NCI-H345 treated with DMSO at 0.1 percent for 48 hours (cell line): ENCODE results near the gene BRF1.
A peak's percentile ranks its signal among the peaks of the same experiment; 100 is the strongest.

Experiments
- DNase-seq: peaks from one replicate; lab custom pipeline; 2025; ENCODE audit not compliant: unreplicated experiment; lab: John Stamatoyannopoulos, UW

Gene BRF1

DNA sequence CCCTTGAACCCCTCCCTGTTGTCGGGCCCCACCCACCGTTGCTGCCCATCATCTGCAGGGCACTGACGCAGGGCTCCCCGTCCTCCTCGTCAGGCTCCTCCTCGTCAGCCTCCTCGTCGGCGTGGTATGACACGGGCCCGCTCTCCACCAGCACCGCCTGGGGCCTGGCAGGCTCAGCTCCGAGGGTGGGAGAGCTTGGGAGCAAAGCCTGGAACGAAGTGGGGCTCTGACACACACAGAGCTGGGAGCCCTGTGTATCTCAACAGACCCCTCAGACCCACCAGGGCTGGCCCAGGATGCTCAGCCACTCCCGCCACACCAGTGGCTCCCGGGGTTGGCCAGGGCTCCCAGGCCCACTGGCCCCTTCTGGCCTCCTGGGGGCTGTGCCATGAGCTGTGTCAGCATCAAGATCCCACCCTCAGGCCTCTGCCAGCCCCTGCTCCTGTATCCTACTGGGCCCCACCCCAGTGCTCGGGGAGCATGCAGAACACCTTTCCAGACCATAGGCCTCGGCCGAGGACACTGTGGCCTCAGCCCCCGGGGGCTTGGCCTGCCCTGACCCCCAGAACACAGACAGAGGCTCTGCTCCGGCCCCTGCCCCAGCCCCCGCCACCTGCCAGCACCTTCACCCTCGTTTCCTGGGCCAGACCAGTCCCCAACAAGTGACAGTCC is 89.6 kb downstream of the BRF1 start:
- DNase-seq, result no peak

DNA sequence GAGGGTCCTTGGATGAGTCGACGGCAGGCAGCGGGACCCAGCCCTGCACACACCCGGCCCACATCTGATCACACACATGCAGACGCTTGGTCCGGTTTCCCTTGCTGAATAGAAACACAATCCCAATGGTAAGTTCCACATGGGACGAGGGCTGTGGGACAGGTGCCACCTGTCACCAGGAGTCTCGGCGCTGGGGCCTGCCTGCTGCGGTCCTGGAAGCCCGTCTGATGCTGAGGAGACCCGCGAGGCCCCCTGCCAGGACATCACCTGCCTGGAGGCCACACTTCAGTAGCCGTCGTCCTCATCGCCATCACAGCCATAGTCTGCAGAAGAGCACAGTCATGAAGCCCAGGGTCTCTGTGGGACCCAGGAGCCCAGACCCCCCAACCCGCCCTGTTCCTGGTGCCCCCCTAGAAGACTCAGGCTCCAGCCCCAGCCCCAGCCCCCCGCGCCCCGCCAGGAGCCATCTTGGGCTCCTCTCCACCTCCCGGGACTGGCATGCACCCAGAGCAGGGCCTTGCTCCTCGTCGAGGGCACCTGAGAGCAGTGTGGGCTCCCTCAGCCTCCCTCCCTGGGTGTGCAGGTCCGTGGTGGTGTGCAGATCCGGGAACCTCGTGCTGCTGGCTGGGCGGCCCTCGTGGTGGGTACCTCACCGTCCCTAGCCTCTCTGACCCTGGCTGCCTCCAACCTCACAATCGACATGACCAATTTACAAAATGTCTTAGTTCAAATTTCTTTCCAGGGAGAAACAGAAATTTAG is 90.4 kb downstream of the BRF1 start:
- DNase-seq, result no peak

DNA sequence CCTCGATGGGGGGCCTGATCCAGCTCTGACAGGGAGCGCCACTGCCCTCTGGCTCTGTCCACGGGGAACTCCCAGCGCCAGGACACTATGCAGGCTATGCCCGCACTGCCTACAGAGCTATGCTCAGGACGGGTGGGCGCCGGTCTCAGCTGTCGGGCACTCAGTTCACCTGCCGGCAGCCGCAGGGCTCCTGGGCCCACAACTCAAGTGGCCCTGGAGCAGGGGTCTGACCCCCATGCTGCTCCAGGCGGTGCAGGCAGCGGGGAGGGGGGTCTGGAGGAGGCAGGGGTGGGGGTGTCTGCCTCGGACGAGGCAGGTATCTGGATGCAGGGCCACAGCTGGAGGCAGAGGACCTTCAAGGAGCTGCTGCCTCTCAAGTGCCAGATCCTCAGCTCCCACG is 91.2 kb downstream of the BRF1 start:
- no peak for DNase-seq

DNA sequence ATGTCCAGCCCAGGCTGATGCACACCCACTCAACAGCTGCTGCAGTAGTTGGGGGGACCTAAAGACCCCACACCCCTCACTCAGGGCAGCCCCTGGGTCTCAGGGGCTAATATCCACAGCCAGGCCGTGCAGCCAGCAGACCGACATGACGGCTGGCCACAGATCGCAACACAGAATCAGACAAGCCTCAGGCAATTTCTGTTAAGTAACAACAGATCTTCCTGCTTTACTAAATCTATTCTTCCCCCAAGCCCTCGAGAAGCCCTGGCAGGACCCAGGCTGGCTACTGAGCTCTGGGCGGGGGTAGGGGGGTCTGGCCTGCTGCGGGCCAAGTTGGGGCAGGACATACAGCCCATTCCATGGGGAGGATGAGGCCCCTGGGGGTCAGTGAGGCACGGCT is 91.7 kb downstream of the BRF1 start:
- DNase-seq, result no peak

DNA sequence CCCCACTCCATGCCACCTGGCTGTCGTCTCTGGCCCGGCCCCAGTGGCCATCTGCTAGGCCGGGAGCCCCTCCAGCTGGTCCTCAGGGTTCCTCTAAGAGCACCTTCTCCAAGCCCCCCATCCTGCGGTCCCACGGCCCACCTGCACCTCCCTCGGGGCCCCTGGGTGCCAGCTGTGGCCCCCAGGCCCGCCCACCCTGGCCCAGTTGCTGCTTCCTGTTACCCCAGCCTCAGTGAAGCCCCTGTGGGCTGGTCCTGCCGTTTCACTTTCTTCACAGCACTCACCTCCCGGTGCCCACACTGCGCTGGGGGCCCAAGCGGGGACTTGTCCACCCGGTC is 92.1 kb downstream of the BRF1 start:
- DNase-seq, result no peak

DNA sequence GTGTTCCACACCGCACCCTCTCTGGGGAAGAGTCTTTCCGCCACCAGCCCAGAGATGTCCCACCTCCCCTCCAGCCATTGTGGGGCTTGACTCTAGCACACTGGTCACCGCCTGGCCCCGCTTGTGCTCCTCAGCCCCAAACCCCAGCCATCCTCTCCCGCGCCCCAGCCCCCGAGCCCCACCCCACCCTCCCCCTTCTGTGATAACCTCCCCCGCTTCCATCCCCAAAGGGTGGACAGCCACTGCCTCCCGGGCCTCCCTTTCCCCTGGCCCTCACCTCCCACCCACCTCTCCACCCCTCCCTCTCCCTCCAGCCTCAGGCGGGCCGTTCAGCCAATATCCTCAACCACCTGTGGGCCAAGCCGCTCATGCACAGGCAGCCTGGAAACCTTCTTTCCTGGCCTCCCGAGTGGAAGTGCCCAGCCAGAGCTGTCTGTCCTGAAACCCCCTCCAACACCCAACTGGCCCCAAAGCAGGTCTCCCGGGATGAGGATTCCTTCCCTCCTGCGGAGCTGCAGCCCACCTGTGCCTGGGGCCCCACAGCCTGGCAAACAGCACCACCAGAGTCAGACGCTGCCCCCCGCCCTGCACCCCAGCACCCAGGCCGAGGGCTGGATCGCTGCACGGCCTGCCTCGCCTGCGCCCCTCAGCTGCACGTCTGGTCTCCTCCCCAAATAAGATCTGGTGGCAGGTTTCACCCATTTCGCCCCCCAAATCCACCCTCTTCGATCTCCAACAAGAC is 92.6 kb downstream of the BRF1 start:
- DNase-seq, result no peak

DNA sequence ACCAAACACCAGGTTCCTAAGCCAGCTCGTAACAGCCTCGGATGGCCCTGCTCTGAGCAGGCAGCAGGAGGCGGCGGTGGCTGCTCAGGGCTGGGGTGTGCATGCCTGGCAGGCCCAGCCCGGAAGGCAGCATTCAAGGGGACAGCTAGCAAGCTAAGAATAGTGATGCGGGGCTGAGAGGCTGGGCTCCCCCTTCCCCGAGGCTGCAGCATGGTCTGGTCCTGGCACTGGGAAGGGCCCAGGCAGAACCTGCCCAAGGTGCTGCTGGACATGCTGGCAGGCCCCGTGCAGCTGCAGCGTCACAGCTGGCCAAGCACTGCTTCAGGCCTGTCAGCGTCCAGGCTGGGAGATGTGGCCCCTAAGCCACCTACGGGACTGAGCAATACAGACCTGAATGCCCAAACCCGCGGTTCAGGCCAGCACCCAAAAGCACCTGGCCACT is 93.3 kb downstream of the BRF1 start:
- no peak for DNase-seq

DNA sequence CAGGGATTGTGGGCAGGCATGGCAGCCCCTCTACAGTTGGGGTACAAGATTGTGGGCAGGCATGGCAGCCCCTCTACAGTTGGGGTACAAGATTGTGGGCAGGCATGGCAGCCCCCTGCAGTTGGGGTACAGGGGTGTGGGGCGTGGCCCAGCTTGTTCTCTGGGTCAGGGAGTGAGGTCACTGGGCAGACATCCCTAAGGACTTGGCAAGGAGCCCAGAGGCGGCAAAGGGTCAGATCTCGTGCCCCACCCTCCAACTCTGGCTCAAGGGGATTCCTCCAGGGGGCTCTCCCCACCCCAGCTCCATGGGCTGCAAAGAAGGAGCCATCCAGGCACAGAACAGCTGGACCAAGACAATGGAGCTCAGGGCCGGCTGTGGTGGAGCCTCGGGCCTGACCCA is 93.9 kb downstream of the BRF1 start:
- DNase-seq, result no peak

DNA sequence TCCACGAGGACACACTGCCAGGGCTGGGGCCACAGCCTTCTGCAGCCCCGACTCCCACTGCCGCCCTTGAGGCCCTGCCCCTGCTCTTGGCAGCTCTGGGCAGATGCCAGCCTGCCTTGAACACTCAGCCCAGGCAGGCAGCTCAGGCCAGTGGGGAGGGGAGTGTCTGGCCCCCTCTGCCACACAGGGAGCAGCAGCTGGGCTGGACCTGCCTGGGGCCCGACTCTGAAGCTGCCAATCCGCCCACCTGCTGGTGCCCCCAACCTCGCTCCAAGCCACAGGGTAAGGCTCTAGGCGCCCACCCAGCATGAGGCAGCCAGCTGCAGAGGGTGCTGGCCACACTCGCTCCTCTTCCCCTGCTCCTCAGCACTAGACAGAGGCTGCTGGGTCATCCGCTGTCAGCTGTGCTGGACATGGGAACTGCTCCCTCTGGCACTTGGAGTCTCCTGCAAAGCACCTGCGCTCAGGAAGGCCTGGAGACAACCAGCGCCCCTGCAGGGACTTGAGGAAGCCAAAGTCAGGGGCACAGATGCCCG is 95.1 kb downstream of the BRF1 start:
- DNase-seq, result no peak

DNA sequence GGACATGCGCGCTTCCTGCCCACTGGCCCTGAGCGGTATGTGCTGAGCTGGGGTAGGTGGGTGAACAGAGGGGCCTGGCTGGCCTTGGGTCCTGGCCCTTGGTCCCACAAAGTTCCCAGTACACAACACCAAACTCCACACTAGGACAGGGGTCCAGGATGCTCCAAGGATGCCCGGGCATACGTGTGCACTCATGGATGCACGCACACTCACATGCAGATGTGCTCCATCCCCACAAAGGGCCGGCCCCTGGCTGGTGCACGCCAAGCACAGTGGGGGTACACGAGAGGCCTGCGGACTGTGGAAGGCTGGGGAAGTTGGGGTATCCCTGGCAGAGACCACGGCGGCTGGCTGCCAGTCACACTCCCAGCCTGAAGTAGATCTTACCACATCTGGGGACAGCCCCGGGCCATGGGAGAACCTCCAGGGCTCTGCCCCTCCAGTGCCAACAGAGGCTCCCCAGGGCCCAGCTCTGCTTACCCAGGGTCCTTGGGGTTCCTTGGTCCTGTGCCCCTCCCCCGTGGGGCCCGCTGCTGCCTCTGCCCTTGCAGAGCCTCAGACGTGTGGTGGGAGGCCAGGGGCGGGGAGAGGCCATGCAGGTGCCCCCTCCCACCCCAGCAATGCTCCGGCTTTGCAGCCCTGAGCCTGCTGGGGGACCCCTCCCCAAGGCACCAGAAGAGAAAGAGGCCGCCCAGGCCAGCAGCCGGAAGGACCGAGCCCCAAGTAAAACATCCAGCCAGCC is 95.7 kb downstream of the BRF1 start:
- DNase-seq, result no peak

DNA sequence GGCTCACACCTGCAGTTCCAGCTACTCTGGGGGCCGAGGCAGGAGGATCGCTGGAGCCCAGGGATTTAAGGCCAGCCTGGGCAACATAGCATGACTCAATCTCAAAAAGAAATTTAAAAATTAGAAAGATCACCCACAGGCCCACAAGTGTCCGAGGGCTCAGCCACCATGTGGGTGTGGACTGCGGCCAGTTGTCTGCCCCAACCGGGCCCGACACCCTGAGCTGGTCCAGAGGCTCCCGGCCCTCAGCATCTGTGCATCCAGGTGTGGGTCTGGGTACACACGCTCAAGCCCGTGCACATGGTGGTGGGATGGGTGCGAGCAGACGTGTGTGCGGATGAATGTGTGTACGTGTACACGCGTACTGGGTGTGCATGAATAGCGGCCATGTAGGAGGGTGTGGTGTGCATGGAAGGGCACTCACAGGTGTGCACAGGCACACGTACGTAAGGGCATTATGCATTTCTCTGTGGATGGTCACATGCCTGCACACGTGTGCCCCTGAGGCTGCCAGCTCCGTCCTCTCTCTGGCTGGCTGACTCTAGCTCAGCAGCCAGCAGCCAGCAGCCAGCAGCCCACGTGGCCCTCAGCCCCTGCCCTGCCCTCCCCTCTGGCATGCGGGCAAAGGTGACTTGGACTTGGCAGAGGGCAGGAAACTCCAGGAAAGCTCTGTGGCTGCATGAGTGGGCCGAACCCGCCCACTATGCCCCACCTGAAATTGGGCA is 96.4 kb downstream of the BRF1 start:
- DNase-seq, result no peak

DNA sequence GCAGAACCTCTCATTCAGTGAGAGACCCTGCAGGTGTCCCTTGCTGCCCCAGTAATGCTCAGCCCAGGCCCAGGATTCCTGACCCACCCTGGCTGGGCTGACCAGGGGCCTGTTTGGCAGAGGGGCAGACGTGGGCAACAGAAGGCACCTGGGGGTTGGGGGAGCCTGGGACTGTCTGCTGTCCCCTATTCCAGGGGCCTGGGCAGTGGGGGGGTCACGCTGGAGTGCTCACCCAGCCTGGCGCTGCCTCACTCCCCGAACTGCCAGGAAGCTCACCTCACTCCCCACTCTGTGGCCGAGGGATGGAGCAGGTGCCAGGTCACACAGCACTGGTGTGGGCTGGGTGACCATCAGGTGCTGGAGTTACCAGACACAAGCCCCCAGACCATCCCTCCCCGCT is 97.1 kb downstream of the BRF1 start:
- no peak for DNase-seq

DNA sequence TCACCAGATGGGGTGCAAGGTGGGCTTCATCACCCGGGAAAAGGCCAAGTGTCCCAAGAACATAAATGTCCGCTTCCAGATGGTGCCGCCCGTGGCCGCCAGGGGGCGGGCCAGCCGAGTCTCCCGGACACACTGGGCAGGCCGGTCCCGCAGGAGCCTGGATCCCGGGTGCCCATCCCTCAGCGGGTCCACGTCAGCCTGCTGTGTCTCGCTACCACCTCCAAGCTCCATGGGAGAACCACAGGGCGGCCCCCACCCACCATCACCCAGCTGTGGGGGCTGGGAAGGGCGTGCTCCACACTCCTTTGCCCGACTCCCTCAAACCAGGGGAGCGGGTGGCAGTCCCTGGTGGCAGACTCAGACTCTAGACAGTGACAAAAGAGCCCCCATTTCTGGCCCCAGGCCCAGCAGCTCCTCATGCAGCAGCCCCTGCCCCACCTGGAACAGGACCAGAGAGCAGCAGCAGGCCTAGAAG is 97.7 kb downstream of the BRF1 start:
- DNase-seq, result peak; percentile 27

DNA sequence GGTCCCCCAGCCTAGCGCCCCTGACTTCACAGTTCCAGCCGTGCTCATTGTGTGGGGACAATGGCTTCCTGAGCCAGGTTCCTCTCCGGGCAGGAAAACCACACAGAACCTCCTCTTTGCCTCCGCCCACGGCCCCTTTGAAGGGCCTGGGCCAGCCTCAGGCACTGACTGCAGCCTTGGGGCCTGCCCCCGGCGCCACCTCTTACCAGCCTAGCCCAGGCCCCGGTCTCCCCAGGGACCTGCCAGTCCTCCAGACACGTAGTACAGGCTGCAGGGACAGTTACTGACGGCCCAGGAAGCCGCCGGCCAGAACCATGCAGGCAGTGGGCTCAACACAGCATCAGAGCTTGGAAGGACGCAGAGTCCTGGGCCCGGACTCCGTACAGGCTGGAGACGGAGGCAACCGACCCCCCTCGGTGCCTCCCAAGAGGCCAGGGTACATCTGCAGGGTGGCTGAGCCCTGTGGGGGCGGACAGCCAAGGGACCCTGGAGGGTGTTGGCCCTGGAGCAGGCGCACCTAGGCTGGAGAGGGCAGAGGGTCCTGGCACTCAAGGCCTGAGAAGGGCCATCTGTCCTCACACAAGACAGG is 98.8 kb downstream of the BRF1 start:
- DNase-seq, result no peak

DNA sequence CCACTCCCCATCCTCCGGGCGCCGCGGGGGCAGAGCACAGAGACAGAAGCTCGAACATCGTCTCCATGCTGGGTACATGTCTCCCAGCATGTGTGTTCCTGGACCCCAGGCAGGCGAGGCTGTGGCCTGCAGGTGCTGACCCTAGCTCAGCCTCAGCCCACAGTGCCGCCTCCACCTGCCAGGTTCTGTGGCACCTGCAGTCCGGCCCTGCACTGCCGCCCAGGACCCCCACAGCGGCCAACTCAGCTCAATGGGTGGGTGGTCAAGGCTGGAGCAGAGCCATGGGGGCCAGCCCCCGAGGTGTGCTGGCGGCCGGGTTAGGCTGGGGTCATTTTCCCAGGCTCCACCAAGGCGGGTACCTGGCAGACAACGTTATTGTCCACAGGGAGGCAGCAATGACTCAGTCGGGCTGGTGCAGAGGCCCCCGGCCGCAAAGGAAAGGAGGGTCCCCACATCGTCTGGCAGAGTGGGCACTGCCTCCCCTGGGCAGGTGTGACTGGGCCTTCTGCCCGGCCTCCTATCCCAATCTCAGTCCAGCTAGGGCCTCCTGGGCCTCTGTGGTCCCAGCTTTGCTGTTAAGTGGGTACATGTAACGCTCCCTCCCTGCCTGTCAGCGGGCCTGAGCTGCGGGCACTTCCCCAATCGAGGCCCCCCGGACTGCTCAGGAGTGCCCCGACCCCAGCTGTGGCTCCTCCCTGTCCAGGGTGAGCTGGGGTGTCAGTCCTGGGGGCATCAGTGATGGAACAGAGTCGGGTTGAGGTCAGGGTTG is 99.5 kb downstream of the BRF1 start:
- DNase-seq, result no peak

DNA sequence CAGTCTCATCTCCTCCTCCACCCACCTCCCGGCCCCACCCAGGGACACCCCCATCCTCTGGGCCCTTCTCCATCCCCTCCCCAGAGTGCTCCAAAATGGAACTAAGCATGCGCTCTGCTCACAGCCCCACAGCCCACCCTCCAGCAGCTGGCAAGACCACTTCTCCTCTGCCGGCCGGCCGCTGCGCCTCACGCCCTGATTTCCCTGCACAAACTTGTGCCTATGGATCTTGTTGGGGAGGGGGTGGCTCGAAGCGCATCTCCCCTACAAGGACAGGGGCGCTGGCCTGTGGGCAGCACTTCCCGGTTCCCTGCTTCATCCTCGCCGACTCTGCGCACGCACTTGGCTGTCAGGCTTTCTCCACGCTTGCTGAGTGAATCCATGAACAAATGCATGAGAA is 100.2 kb downstream of the BRF1 start:
- no peak for DNase-seq

DNA sequence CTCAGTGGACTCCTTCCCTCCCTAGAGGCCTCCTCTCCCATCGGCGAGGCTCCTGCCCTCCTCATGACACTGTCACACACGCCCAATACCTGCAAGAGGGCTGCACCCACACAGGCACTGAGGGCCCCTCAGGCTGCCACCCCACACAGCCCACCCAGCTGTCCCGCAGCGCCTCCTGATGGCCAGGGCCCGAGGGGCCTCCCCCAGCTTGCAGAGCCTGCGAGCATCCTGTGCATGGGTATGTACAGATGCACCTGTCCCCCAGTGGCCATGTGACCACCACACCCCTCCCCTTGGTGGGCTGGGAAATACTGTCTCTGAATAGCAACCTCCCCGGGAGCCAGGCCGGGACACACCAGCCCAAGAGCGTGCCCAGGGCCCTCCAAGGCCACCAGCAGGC is 100.7 kb downstream of the BRF1 start:
- DNase-seq, result no peak

DNA sequence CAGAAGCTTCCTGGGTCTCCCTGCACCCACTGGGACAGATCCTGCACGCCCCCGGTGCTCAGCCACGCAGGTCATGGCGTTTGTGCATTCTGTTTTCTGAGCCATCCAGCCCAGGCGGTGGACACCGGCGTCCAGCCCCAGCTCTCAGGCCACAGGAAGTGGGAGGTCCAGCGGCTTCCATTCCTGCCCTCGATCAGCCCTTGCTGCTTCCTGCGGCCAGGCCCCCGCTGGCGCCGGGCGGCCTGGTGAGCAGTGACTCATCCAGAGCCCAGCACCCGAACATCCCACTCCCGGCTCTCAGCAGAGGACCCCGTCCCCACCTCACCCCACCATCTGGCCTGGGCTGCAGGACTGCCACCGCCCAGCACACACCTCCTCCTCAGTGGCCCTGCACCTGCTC is 101.7 kb downstream of the BRF1 start:
- DNase-seq, result no peak

DNA sequence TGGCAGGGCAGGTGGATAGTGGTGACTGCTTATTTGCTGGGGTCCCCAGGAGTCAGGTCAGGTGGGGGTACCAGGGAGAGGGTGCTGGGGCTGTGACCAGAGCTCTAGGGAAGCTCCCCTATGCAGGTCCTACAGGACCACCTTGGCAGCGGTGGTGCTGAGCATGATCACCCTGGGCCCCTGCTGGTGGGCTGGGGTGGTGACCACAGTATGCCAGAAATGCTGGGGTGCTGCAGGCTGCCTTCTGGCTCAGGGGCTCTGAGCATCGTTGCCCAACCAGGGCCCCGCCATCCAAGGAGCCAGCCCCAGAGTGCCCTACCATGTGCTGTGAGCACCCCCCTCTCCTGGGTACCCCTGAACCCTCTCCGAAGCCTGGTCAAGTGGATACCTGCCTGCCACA is 102.2 kb downstream of the BRF1 start:
- DNase-seq, result no peak
